ENCODE measurements around the gene ZNF580. TPM values are rescaled to one million over a fixed set of nuclear protein-coding genes. Genes with fewer than 3 reads are reported as not detected.
A peak's percentile ranks its signal among the peaks of the same experiment; 100 is the strongest.

Gene ZNF580
- total RNA-seq, 1 experiment from 2014 or later = 32.0 TPM

- H3K27ac Mint-ChIP-seq = peak overlapping the region; percentile 12; the same call in 1 of the 2 replicates
- POLR2A ChIA-PET = no interaction called here
- no peak for TF ChIP-seq USF2 (CRISPR knock-in tag; IDR thresholded peaks at IDR 0.05)
- TF ChIP-seq CBFB (CRISPR knock-in tag; IDR thresholded peaks at IDR 0.05; ENCODE audit: low read depth) = no peak
- TF ChIP-seq TP53 (CRISPR knock-in tag; IDR thresholded peaks at IDR 0.05) = no peak
- no peak for TF ChIP-seq TEAD4 (CRISPR knock-in tag; IDR thresholded peaks at IDR 0.05)
- TF ChIP-seq PRRX2 (CRISPR knock-in tag; IDR thresholded peaks at IDR 0.05) = no peak
- TF ChIP-seq ZNF425 (CRISPR knock-in tag; conservative IDR thresholded peaks at IDR 0.05) = no peak
- no peak for TF ChIP-seq ZMAT4 (CRISPR knock-in tag; IDR thresholded peaks at IDR 0.05)
- no peak for TF ChIP-seq ZNF423 (CRISPR knock-in tag; IDR thresholded peaks at IDR 0.05)
- TF ChIP-seq ZNF219 (CRISPR knock-in tag; IDR thresholded peaks at IDR 0.05; ENCODE audit: borderline replicate concordance) = no peak
- no peak for TF ChIP-seq ATF3 (CRISPR knock-in tag; conservative IDR thresholded peaks at IDR 0.05)
- no peak for TF ChIP-seq E2F4 (CRISPR knock-in tag; IDR thresholded peaks at IDR 0.05; ENCODE audit: borderline replicate concordance, low read depth)
- no peak for TF ChIP-seq NR1H2 (CRISPR knock-in tag; IDR thresholded peaks at IDR 0.05)
- TF ChIP-seq ARID4B (CRISPR knock-in tag; IDR thresholded peaks at IDR 0.05; ENCODE audit: borderline replicate concordance) = no peak
- no peak for TF ChIP-seq EMX1 (CRISPR knock-in tag; IDR thresholded peaks at IDR 0.05)
- TF ChIP-seq ZNF263 (CRISPR knock-in tag; IDR thresholded peaks at IDR 0.05; ENCODE audit: low read depth) = no peak
- no peak for TF ChIP-seq ZNF416 (CRISPR knock-in tag; IDR thresholded peaks at IDR 0.05)
- TF ChIP-seq PRDM15 (CRISPR knock-in tag; IDR thresholded peaks at IDR 0.05) = no peak
- no peak for TF ChIP-seq RORB (CRISPR knock-in tag; IDR thresholded peaks at IDR 0.05)
- no peak for TF ChIP-seq ZNF121 (CRISPR knock-in tag; IDR thresholded peaks at IDR 0.05)
- no peak for TF ChIP-seq ZNF232 (CRISPR knock-in tag; IDR thresholded peaks at IDR 0.05)
- no peaks in the 10 kb centered on the region for H3K9me3 Mint-ChIP-seq
- peaks cover 23% of the 10 kb centered on the region for H3K36me3 Mint-ChIP-seq
- DNase-seq (ENCODE audit: low spot score) (no peak), ATAC-seq (no peak)
- CTCF ChIA-PET = no interaction called here
- no peak overlapping the region for H3K4me3 Mint-ChIP-seq
- peaks cover 25% of the 10 kb centered on the region for H3K4me1 Mint-ChIP-seq
- peaks cover 5% of the 10 kb centered on the region for H3K27me3 Mint-ChIP-seq (ENCODE audit: low read depth)
Observed at GRCh38 chr19:55594996-55595545, 45.7 kb upstream of the ZNF580 start.

Measured in WTC11 (cell line).